GM06990 (cell line): ENCODE results near the gene TFF2.

ENCODE experiments used
- DNase-seq: peaks from one replicate; pipeline ENCODE4 v3.0.0-alpha.2; 2011; ENCODE audit not compliant: insufficient read length; ENCODE audit errors: extremely low read depth
- H3K27me3 ChIP-seq: replicated peaks from 2 replicates; pipeline ENCODE4 v1.6.0; 2011; ENCODE audit warnings: low read length; ENCODE audit not compliant: control insufficient read depth, insufficient read depth
- H3K36me3 ChIP-seq: 2 replicates; pipeline ENCODE4 v1.5.1; 2011; ENCODE audit warnings: low read length; ENCODE audit not compliant: control insufficient read depth, insufficient read depth
- H3K4me3 ChIP-seq: replicated peaks from 2 replicates; pipeline ENCODE4 v1.5.1; 2011; ENCODE audit warnings: low read depth, mild to moderate bottlenecking, control low read depth, low read length
- CTCF ChIP-seq: IDR thresholded peaks from 2 replicates; pipeline ENCODE4 v1.5.1; 2011; ENCODE audit warnings: low read length, control low read depth, mild to moderate bottlenecking, inconsistent platforms; ENCODE audit not compliant: insufficient read depth, poor library complexity, severe bottlenecking

TFF2 gene

GRCh38 chr21:42298657-42299056 lies 52.1 kb downstream of the TFF2 start:
- no peak for TF ChIP-seq CTCF
- H3K27me3 ChIP-seq: no peaks in the 10 kb centered on the region; the same call in 1 of the 2 replicates
- DNase-seq: no peak
- no peaks in the 10 kb centered on the region for H3K36me3 ChIP-seq
- H3K4me3 ChIP-seq: no peak overlapping the region

DNA sequence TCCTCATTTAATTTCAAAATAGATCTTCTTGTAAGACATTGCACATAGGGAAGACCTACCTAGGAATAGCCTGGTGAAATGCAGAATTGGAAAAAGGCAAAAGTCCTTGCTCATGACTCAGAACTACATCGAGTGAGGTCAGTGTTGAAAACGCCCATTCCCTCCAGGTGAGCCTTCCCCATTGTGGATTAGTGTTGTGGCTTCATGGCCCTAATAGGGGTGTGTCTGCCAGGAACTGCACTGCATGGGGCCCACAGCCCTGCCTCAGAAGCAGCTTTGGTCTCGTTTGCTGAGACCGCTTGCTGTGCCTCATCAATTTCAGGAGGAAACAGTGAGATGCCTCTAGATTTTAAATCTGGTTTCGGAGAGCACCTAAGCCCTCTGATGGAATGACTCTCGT lies 52.6 kb downstream of the TFF2 start:
- Histone ChIP-seq H3K4me3 (no peak overlapping the region), H3K27me3 (no peaks in the 10 kb centered on the region; the same call in 1 of the 2 replicates), H3K36me3 (no peaks in the 10 kb centered on the region)
- no peak for DNase-seq
- no peak for TF ChIP-seq CTCF

DNA sequence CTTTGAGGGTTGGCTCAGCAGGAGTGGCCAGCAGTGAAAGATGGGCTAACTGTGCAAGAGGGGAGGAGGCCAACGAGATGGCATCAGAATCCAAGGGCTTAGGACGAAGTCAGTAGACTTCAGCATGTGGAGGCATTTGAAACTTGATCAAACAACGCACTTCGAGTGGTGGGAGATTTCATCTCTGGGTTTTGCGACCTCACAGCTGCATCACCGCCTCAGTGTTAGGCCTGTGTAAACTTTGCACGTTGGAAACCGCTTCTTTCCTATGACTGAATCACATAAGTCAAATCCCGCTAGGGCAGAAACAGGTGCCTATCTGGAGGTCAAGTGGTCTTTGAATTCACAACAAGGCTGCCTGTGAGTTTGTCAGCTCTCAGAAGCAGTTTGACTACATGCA lies 53.4 kb downstream of the TFF2 start:
- no peaks in the 10 kb centered on the region for H3K36me3 ChIP-seq
- DNase-seq: no peak
- H3K4me3 ChIP-seq: no peak overlapping the region
- no peak for TF ChIP-seq CTCF
- no peaks in the 10 kb centered on the region; the same call in 1 of the 2 replicates for H3K27me3 ChIP-seq

DNA sequence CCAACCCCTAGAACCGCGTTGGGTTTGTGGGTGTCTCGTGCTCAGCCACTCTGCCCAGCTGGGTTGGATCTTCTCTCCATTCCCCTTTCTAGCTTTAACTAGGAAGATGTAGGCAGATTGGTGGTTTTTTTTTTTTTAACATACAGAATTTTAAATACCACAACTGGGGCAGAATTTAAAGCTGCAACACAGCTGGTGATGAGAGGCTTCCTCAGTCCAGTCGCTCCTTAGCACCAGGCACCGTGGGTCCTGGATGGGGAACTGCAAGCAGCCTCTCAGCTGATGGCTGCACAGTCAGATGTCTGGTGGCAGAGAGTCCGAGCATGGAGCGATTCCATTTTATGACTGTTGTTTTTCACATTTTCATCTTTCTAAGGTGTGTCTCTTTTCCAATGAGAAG lies 54.3 kb downstream of the TFF2 start:
- Histone ChIP-seq H3K36me3 (no peaks in the 10 kb centered on the region), H3K4me3 (no peak overlapping the region), H3K27me3 (no peaks in the 10 kb centered on the region; the same call in 1 of the 2 replicates)
- no peak for DNase-seq
- TF ChIP-seq CTCF: no peak
